HEK293 (cell line): ENCODE measurements around the gene NKAIN4.

Source experiments
- HOXA7 ChIP-seq: sonication (generic); formaldehyde crosslinking; IDR thresholded peaks from 2 replicates; pipeline ENCODE4 v1.8.1; 2022; ENCODE audit warnings: missing genetic modification reagents, borderline replicate concordance
- SALL2 ChIP-seq: fragments of 450-650 bp; formaldehyde crosslinking; IDR thresholded peaks from 2 replicates; pipeline ENCODE4 v1.5.0; 2017; ENCODE audit warnings: missing biosample characterization, mild to moderate bottlenecking, missing genetic modification characterization, borderline replicate concordance
- ZNF132 ChIP-seq: fragments of 450-650 bp; formaldehyde crosslinking; IDR thresholded peaks from 2 replicates; pipeline ENCODE4 v1.5.1; 2017; ENCODE audit warnings: missing biosample characterization, missing genetic modification characterization, borderline replicate concordance
- ZNF76 ChIP-seq: fragments of 450-650 bp; formaldehyde crosslinking; IDR thresholded peaks from 2 replicates; pipeline ENCODE4; 2016; ENCODE audit warnings: low read depth, missing biosample characterization, missing genetic modification characterization, borderline replicate concordance
- ZNF768 ChIP-seq: fragments of 450-650 bp; formaldehyde crosslinking; IDR thresholded peaks from 2 replicates; pipeline ENCODE4 v1.5.1; 2018; ENCODE audit warnings: missing biosample characterization, mild to moderate bottlenecking, missing genetic modification characterization
- TF ChIP-seq, protein P1 (sequence below): fragments of 450-650 bp; formaldehyde crosslinking; conservative IDR thresholded peaks from 2 replicates; pipeline ENCODE4 v1.5.1; 2016; ENCODE audit warnings: low read depth, missing biosample characterization, missing genetic modification characterization
- TF ChIP-seq, protein P2 (sequence below): fragments of 450-650 bp; formaldehyde crosslinking; IDR thresholded peaks from 2 replicates; pipeline ENCODE4 v1.5.1; 2016; ENCODE audit warnings: missing biosample characterization, missing genetic modification characterization

DNA sequence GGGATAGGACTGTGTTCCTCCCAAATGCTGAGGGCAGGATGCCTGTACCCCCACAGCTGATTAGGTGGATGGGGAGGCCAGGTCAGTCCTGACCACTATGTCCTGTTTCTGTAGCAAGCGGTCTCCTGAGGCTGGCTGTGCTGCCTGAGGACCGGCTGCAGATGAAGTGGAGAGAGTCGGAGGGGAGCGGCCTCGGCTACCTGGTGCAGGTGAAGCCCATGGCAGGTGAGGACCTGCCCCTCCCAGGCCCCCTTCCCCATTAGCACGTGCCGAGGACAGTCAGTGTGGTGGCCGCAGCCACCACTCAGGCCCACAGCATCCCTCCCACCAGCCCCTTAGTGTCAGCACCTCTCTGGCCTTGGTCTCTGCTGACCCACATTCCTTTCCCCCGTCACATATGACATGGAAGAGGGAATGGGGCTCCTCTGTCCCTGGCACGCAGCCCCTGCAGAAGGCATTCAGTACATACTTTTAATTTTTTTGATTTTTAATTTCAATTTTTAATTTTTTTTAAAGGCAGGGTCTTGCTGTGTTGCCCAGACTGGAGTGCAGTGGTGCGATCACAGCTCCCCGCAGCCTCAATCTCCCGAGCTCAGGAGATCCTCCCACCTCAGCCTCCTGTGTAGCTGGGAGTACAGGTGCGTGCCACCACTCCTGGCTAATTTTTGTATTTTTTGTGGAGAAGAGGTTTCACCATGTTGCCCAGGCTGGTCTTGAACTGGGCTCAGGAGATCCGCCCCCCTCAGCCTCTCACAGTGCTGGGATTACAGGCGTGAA is 43.7 kb upstream of the NKAIN4 start:
- no peak for TF ChIP-seq SALL2 (tag by site-specific recombination)
- no peak for TF ChIP-seq ZNF132 (tag by site-specific recombination)
- no peak for TF ChIP-seq ZNF76 (tag by site-specific recombination)
- TF ChIP-seq, protein P1, sequence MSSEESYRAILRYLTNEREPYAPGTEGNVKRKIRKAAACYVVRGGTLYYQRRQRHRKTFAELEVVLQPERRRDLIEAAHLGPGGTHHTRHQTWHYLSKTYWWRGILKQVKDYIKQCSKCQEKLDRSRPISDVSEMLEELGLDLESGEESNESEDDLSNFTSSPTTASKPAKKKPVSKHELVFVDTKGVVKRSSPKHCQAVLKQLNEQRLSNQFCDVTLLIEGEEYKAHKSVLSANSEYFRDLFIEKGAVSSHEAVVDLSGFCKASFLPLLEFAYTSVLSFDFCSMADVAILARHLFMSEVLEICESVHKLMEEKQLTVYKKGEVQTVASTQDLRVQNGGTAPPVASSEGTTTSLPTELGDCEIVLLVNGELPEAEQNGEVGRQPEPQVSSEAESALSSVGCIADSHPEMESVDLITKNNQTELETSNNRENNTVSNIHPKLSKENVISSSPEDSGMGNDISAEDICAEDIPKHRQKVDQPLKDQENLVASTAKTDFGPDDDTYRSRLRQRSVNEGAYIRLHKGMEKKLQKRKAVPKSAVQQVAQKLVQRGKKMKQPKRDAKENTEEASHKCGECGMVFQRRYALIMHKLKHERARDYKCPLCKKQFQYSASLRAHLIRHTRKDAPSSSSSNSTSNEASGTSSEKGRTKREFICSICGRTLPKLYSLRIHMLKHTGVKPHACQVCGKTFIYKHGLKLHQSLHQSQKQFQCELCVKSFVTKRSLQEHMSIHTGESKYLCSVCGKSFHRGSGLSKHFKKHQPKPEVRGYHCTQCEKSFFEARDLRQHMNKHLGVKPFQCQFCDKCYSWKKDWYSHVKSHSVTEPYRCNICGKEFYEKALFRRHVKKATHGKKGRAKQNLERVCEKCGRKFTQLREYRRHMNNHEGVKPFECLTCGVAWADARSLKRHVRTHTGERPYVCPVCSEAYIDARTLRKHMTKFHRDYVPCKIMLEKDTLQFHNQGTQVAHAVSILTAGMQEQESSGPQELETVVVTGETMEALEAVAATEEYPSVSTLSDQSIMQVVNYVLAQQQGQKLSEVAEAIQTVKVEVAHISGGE, result no peak
- TF ChIP-seq, protein P2, sequence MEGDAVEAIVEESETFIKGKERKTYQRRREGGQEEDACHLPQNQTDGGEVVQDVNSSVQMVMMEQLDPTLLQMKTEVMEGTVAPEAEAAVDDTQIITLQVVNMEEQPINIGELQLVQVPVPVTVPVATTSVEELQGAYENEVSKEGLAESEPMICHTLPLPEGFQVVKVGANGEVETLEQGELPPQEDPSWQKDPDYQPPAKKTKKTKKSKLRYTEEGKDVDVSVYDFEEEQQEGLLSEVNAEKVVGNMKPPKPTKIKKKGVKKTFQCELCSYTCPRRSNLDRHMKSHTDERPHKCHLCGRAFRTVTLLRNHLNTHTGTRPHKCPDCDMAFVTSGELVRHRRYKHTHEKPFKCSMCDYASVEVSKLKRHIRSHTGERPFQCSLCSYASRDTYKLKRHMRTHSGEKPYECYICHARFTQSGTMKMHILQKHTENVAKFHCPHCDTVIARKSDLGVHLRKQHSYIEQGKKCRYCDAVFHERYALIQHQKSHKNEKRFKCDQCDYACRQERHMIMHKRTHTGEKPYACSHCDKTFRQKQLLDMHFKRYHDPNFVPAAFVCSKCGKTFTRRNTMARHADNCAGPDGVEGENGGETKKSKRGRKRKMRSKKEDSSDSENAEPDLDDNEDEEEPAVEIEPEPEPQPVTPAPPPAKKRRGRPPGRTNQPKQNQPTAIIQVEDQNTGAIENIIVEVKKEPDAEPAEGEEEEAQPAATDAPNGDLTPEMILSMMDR (tag by site-specific recombination), result no peak
- TF ChIP-seq HOXA7, result no peak
- TF ChIP-seq ZNF768, result no peak
